ENCODE results near the gene PEX26.
A peak's percentile ranks its signal among the peaks of the same experiment; 100 is the strongest.
"Not testable (repeated sequence)": the region's sequence is repeated elsewhere in the genome, so short reads cannot be mapped to it uniquely, and the experiment has no call there.

PEX26 gene

DNA sequence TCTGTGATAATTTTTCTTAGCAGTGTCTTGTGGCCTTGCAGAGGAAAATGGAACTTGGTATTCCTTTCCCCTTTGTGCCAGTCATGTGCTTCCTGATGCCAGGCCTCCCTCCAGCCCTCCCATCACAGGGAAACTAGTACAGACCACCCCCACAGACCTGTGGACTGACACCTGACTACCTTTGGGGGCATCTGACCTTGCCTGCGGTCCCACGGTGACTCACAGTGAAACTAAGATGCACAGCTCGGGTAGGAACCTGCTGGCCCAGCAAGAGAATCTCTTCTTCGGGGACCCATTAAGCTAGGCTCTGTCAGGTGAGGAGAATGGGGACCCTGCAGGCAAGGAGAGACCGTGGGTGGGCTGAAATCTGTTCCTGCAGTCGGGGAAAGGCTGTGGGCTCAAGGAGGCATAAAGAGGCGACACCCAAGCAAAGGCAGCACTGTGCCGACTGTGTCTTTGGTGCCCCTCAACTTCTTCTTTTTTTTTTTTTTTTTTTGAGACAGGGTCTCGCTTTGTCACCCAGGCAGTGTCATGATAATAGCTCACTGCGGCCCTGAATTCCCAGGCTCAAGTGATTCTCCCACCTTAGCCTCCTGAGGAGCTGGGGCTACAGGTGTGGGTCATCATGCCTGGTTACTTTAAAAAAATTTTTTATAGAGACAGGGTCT is 20.8 kb upstream of the PEX26 start:
- DNase-seq: peak; percentile 42

DNA sequence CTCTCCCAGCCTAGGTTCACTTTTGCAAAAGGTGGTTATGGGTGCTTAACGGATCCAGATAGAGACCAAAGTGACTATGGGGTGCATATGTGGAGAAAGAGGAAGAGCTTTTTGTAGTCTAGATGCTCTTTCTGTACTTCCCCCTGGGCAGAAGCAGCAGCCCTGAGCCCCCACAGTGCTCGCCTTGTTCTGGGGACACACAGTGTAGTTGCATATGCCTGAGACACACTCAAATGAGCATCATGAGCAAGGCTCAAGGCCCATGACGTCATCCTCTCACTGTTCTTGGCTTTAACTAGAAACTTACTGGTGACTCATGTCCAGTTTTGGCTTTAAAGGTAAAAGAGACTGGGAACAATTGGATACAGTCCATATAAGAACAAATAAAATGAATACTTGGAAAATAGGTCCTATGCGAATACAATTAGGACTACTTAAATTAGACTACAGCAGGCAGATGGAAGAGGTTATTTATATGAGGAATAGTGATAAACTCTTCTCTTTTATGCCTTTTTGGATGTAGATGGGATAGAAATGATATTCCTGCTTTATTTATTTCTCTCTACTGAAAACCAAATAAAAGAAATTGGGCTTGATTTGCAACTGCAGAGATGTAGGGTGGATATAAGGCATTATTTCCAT is 20.1 kb upstream of the PEX26 start:
- peak; percentile 78 for DNase-seq

DNA sequence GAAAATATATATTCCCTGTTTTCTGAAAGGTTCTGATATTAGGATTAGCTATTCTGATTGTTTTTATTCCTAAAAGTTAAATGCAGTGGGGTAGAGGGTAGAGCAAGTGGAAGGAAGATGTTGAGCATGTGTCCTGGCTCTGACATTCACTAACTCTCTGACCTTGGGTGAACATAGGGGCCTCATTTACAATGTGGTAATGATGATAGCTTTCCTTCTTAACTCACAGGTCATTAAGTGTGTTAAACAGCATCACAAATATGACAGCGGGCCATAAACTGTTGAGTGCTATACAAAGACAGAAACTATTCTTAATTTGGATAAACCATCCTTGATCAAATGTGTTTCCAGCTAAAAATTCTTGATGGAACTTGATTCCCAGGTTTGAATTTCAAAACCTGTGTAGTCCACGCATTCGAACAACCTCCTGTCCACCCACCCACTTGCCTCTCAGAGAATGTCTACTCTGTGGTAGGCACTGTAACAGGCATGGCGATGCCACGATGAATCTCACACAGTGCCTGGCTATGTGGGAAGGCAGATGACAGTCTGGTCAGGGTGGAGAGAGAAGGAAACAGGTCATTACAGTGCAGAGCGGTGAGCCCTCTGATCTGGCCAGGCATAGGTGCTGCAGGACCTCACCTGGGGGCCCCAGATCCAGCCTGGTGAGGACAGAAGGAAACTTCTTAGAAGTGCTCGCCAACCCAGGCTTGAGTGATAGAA is 19.3 kb upstream of the PEX26 start:
- no peak for DNase-seq

DNA sequence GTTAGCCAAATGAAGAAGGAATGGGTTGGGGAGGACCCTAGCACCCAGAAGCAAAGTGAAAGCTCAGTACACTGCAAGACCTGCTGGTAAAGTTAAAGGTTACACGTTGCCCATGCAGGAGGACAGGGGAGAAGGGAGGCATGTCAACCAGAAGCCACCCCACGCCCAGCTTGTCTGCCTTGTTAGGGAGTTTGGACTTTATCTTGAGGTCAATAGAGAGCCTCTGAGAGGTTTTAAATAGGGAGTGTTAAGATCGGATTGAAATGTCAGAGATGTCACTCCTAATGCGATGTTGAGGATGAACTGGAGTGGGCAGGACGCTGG is 18.7 kb upstream of the PEX26 start:
- DNase-seq: no peak

DNA sequence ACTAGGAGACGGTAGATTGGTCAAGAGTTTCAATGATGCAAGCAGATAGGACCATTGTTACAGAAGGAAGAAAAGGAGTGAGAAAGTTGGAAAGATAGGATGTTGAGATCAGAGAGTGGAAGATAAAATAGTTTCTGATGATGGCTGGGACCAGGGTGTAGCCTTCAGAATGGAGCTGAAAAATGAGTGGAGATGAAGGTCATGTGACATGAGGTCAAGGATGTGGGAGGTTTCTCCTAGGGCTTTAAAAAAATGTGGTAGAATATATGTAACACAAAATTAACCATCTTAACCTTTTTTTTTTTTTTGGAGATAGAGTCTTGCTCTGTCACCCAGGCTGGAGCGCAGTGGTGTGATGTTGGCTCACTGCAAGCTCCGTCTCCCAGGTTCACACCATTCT is 18.3 kb upstream of the PEX26 start:
- no peak for DNase-seq

DNA sequence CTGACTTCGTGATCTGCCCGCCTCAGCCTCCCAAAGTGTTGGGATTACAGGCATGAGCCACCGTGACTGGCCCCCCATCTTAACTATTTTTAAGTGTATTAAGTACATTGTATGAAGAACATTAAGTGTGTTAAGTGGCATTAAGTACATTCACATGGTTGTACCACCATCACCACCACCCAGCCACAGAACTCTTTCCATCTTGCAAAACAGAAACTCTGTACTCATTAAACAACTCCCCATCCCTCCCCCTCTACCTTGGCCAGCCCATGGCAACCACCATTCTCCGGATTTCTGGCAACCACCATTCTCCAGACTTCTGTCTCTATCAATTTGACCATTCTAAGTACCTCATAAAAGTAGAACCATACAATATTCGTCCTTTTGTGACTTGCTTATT is 17.8 kb upstream of the PEX26 start:
- DNase-seq: no peak

DNA sequence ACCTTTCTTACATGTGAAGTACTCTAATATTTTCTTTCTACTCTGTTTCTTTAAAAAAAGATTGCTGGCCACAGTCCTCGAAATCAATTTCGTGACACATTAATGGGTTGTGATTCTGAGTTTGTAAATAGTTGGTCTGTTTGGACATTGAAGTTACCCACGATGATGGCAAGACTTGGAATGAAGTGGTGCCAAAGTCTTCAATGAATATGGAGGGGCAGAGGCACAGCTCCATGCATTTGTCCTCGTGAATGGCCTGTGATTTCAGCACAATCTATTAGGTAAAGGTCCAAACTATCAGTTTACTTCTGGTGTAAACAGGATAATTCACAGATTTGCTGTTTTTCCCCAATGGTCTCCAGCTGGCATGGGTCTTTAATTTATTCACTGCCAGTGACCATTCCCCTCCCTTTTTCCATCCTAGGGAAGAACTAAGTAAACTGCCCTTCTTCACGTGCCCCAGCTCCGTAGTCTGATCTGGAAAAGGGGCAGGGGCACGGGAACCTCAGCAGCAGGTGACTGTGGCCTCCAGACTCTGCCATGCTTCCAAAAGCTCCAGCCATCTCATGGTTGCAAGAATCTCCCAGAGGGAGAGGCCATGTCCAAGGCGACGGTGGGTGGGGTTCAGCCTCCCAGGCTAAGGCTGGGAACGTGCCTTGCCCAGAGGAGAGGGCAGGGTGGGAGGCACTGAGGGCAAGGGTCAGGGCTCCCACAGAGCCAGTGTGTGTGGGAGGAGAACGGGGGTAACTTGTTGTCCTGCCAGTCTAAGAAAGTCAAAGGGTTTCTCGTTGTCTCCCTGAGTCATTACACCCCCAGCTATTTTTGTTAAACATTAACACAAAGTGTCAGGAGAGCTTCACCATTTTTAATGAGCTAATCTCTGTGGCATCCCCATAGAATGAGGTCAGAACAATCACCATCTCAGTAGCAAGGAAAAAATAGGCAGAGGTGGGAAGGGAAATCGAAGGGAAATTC is 16.9 kb upstream of the PEX26 start:
- peak; percentile 91 for DNase-seq

DNA sequence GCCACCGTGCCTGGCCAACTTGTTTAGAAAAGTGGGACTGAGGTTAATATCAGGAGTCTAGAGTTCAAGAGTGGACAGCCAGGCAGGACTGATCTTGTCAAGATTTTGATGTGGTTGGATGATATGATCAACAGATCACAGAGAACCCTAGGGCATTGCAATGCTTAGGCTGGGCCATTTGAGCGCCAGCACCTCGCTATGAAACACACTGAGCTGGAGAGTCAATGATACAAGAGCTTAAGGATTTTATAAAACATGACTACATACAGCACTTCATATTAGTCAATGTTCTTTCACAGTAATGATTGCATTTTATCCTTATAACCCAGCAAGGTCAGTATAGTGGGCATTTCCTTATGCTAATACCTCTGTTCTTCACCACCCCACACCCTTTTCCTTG is 15.4 kb upstream of the PEX26 start:
- DNase-seq: no peak

DNA sequence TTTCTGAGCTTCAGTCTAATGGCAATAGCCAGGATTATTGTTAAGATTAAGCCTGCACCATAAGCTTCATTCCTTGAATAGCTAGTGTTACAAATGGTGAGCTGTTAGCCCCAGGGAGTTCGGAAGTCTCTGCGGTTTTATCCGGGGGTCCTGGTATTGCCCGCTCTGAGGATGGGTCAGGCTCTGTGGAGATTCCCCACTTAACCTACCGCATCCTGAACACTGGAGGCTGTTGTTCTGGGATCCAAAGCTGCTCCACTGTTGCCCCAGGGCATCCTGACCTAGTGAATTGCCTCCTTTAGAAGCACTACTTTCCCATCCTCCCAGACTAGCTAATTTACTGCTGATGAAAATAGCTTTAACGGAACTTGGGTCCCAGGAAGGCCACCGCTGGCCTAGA is 14.5 kb upstream of the PEX26 start:
- no peak for DNase-seq

DNA sequence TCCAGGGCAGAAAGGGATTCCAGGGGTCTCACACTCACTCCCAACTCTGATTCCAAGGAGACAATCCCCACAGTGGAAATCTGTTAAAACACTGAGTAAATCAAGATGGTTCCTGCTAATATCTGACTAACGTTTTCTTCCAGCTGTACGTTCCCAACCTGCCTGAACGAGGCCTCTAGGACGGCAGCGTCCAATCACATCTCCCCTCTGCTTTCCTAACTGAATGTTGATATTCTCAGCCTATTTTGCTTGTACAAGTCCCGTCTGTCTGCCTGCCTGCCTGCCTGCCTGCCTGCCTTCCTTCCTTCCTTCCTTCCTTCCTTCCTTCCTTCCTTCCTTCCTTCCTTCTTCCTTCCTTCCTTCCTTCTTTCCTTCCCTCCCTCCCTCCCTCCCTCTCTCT is 14.1 kb upstream of the PEX26 start:
- not testable (repeated sequence) for DNase-seq

DNA sequence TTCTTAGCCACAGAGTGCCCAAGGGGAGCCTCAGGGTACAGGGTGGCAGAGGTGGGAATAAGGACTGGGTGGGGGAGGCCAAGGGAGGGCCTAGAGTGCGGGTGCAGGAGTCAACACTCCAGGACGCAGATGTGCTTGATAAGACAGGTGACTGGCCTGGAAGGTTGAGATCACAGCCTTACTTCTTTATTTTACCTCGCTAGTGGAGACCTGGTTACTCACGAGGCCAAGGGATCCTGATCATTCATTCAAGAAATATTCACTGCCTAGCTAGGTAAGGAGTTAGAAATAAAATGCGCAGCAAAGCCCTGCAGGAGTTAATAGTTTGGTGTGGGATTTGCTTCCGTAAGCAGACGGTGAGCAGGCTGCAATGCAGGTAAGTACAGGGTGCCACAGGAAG is 13.2 kb upstream of the PEX26 start:
- no peak for DNase-seq

DNA sequence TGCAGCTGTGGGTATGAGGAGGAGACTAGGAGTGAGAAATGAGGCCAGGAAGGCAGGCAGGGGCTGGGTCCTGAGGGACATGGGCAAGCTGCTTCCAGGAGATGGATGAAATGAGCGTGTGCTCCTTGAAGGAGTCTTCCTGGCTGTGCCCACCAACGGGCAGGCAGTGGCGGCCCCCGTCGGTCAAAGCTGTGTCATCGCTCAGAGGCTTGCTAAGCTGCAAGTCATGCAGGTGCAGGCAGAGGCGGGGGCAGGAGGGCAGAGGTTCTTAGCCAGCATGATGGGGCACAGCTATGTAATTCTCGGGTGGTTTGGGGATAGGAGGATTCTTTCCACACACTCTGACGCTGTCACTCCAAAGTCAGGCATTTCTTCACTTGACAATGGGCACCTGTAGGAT is 12.5 kb upstream of the PEX26 start:
- DNase-seq: no peak

DNA sequence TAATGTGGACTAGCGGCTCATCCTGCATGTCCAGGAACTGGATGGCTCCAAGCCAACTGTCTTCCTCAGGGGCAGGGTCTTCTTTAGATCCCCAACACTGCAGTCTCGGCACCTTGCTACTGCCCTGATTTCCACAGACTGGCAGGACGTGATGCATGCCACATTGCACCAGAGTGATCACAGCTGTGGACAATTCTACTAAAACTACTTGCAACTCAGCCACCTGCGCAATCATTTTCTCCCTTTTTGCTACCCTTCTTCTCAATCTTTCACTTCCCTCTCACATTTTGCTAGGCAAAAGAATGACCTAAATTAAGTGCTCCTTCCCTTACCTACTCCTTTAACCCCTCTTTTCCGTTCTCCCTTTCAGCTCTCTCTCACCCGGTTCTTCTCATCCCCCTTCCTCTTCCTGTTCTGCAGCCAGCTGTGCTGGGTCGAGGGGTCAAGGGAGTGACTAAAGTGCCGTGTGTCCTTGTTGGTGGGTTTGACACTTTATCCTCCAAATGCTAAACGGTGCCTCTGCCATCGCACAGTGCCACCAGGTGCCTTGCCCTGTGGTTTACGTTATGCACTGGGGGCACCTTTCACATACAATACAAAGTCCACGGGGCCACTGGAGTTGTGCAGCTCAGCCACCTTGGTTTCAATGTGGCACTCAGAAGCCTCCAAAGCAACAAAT is 11.5 kb upstream of the PEX26 start:
- DNase-seq: no peak

DNA sequence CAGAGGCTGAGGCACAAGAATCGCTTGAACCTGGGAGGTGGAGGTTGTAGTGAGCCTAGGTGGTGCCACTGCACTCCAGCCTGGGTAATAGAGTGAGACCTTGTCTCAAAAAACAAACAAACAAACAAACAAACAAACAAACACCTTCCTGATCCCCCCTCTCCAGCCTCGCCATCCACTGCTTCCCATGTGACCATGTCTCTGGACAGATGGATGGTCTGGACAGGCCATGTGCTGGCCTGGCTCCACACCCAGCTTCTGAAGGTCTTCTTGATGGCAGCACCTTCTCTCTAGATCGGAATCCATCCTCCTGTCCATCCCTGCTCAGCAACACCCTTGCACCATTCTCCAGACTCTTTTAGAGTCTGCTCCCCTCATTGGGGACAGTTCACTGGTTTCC is 10.7 kb upstream of the PEX26 start:
- DNase-seq: no peak

DNA sequence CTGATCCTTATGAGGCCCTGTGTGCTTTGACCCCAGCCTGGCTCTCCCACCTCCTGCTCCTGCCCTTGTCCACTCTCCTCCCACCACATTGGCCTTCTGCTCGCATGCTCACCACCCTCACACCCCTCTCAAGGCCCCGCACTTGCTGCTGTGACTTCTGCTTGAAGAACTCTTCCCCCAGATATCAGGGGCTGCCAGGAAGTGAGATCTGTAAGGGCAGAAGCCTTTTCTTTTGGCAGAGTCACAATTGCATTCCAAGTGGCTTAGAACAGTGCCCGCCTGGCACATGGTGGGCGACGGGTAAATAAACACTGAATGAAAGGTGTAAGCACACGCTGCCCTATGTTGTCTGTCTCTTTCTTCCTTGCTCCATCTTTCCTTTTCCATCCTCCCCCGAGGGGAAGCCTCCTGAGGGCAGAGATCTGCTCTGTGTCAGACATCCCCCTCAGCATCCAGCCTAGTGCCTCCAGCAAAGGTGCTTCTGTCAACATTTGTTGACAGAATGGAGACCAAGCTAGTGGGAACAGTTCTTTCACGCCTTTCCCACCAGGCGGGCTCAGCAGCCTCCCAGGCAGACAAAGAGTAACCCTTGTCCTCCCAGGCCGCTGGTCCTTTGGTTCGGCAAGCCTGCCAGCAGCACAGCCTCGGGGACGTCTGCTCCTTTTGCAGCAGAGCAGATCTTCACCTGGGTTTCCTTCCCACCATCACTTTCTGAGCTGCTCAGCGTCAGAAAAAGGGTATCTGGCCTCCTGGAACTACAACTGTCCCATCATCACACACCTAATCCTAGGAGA is 10.0 kb upstream of the PEX26 start:
- DNase-seq: no peak

DNA sequence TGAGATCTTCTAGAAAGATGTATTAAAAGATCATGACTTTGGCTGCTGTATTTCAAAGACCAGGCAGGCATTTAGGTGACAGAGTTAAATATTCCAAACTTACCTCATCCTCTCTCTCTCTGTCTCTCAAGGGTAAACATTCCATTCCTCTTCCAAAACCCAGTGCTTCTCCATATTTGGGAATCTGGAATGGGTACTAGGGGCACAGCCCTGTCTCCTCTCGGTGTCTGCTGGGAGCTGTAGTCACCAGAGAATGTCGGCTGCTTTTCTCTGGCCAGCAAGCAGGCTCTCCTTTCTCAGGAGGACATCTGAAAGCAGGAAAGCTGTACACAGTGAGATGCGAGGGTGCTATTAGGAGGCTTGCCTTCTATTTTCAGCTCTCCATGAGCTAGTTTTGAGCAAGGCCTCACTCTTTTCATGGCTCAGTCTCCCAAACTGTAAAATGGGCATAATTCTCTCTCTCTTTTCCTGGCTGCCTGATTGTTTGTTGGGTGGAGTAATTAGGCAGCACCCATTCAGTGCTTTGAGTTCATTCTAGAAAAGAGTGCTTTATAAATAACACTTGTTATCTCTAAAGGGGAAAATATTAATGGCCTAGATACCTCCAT is 9.3 kb upstream of the PEX26 start:
- DNase-seq: no peak

DNA sequence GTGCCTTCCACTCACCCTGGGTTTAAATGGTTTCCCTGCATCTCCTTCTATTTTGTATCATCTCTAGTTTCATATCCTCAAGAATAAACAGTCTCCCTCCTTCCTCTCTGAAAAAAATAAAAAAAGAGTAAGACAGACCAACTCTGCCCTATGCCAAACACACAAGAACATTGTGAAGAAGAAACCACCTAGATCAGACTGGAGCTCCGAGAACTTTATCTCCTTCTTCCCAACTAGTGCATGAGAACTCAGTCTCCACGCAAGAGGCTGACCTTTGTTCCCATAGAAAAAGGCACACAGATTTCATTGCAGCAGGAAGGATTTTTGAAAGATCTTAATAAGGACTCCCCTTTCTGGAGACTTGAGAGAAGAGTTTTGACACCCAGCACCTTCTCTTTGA is 8.7 kb upstream of the PEX26 start:
- DNase-seq: no peak

DNA sequence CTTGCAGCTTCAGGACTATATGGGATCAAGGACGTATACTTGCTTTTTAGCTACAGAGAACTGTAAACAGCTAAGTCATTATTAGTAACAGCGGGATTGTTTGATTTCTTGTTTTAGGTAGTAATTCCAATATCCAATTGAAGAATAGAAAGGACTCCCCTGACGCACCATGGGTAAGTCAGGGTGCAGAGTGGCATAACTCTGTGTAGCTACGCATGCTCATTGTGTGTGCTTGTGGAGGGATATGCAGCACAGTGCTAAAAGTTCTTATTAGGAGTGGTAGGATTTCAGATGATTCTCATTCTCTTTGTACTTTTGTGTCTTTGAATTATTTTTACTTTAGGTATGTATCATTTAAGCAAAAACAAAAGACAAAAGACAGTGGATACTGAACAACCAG is 7.7 kb upstream of the PEX26 start:
- no peak for DNase-seq

DNA sequence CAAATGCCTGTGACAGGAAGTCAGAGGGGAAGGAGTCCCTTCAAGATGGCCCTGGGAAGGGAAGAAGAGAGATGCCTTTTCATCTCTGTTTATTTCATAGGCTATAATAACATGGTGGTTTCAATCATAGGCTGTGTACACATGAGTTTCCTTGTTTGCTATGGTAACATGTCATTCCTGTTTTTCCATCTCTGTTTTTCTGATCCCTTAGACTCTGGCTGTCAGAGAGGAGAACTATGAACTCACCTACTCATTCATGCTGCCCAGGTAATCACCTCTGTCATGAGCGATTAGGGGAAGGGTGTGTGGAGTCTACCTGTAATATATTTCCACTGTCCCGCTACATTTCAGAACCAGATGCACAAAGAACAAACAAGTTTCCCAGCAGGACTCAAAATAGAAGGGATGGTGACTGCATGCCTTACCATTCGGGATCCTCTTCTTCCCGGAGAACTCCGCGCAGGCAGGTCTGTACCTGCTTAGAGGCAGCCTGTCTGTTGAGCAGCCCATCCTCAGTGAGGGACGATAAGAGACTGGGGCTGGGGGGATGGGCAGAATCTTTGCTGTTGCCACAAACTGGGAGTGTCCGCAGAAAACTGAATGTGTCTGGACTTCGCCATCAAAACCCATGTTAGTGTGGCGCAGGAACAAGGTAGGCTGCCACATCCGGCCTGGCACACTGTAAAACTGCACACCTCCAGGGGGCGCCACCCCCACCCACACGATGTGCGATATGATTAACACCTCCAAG is 7.1 kb upstream of the PEX26 start:
- DNase-seq: peak; percentile 85

DNA sequence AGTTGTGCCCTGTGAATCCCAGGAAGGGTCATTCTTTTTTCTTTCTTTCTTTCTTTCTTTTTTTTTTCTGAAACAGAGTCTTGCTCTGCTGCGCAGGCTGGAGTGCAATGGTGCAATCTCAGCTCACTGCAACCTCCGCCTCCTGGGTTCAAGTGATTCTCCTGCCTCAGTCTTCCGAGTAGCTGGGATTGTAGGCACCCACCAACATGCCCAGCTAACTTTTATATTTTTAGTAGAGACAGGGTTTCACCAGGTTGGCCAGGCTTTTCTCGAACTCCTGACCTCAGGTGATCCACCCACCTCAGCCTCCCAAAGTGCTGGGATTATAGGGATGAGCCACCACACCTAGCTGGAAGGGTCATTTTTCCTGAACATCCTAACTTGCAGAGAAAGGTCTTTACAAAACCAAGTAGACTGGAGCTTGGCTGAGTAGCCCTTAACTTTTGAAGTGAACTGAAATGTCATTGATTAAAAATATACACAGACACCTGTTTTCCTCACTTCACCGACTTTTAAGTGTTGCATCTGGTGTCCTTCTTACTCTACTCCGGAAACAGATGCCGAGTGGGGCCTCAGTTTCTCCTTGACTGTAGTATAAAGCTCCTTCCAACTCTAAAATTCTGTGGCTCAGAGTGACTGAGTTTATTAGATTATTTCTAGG is 6.4 kb upstream of the PEX26 start:
- DNase-seq: not testable (repeated sequence)
